Prostate gland (tissue), 2 donors: Measurements from ENCODE around the gene BDKRB2. TPM values are rescaled to one million over a fixed set of nuclear protein-coding genes. Genes with fewer than 3 reads are reported as not detected.

ENCODE experiments used
- DNase-seq: peaks from one replicate; pipeline ENCODE4 v3.0.0-alpha.2; 2019; ENCODE audit warnings: low spot score
- H3K27ac ChIP-seq, 2 donors: fragments of 200-600 bp; sonication (generic); 2 replicates each; pipeline ENCODE4 v1.5.1; 2017 to 2019
- H3K27me3 ChIP-seq: fragments of 200-600 bp; sonication (generic); replicated peaks from 2 replicates; pipeline ENCODE4 v1.5.1; 2019; ENCODE audit not compliant: insufficient read depth
- H3K36me3 ChIP-seq, 2 donors: fragments of 200-600 bp; sonication (generic); 1 replicate in 1 of 2; 2 replicates in 1 of 2; pipeline versions ENCODE4 v1.5.1 to v1.8.1; 2017 to 2019
- H3K4me1 ChIP-seq: fragments of 200-600 bp; sonication (generic); replicated peaks from 2 replicates; pipeline ENCODE4 v1.5.1; 2019
- H3K4me3 ChIP-seq, 2 donors: fragments of 200-600 bp; sonication (generic); 2 replicates each; pipeline ENCODE4 v1.5.1; 2017 to 2019
- H3K9me3 ChIP-seq: fragments of 200-600 bp; sonication (generic); 2 replicates; pipeline ENCODE4 v1.5.1; 2017
- POLR2A ChIP-seq: fragments of 450-650 bp; IDR thresholded peaks from one replicate; pipeline ENCODE4 v1.6.1; 2016; ENCODE audit warnings: antibody characterized with exemption, mild to moderate bottlenecking
- POLR2AphosphoS5 ChIP-seq: sonication (generic); formaldehyde crosslinking; IDR thresholded peaks from one replicate; pipeline ENCODE4 v1.6.1; 2017; ENCODE audit warnings: antibody characterized with exemption
- WGBS: methylation state at CpG from one replicate; pipeline ENCODE4 v1.1.5; 2018; 5-methylcytosine and 5-hydroxymethylcytosine counted together
- intact Hi-C: fragments of 100-400 bp; cut with DNase I; formaldehyde crosslinking; loops from one replicate; pipeline ENCODE4 v1.14.2; 2022
- total RNA-seq, 2 donors: library from RNA; depleted of rRNA; stranded (reverse); fragments of >200 nt; gene quantifications; one replicate each; pipeline ENCODE4 v1.1.0, GENCODE V29; 2016
- TF ChIP-seq, protein P1 (sequence below), 4 experiments: fragments of 200-600 bp in 2 of 4; fragments of 450-650 bp in 2 of 4; sonication (generic) in 2 of 4; IDR thresholded peaks; 1 replicate in 3 of 4; 2 replicates in 1 of 4; pipeline ENCODE4 v1.5.1; 2016 to 2019; ENCODE audit warnings: antibody characterized with exemption in 4 of 4, mild to moderate bottlenecking in 2 of 4, moderate library complexity in 2 of 4

The BDKRB2 gene
- total RNA-seq, 2 donors from 2014 or later: 0.97 to 1.2 TPM

DNA sequence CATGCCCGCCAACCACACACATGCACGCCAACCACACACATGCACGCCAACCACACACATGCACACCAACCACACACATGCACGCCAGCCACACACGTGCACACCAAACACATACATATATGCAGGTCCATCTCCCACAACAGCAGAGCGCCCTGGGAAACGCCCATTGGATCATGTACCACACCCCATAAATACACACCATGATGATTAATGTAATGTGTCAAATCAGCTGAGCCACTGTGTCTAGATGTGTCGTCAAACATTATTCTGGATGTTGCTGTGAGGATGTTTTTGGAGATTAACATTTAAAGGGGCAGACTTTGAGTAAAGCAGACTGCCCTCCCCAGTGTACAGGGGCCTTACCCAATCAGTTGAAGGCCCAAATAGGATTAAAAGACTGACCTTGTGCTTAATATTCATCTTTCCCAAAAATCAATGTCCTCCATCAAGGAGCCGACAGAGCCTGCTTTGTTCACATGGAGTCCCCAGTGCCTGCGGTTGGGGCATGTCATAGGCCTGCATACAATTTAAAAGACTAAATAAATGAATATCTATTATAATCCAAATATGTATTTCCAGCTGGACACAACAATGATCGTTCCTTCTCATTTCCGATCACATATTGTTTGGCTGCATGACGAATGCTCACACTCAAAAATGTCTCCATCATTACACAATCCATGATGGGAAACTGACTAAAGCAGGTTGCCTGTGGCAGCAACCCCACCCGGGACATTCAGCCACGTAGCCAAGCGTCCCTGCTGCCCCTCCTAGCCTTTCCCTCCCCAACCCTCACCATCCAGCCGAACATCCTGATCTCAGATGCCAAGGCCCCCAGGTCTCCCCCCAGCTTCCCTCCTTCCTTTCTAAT, 23.2 kb upstream of the BDKRB2 start:
- Histone ChIP-seq H3K27ac (no peak overlapping the region), H3K36me3 (no peaks in the 10 kb centered on the region), H3K27me3 (peaks cover 2% of the 10 kb centered on the region), H3K4me3 (no peak overlapping the region), H3K9me3 (no peaks in the 10 kb centered on the region), H3K4me1 (no peaks in the 10 kb centered on the region)
- TF ChIP-seq, protein P1, sequence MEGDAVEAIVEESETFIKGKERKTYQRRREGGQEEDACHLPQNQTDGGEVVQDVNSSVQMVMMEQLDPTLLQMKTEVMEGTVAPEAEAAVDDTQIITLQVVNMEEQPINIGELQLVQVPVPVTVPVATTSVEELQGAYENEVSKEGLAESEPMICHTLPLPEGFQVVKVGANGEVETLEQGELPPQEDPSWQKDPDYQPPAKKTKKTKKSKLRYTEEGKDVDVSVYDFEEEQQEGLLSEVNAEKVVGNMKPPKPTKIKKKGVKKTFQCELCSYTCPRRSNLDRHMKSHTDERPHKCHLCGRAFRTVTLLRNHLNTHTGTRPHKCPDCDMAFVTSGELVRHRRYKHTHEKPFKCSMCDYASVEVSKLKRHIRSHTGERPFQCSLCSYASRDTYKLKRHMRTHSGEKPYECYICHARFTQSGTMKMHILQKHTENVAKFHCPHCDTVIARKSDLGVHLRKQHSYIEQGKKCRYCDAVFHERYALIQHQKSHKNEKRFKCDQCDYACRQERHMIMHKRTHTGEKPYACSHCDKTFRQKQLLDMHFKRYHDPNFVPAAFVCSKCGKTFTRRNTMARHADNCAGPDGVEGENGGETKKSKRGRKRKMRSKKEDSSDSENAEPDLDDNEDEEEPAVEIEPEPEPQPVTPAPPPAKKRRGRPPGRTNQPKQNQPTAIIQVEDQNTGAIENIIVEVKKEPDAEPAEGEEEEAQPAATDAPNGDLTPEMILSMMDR (IDR thresholded peaks at IDR 0.05): no peak
- TF ChIP-seq POLR2AphosphoS5: no peak
- no peak for TF ChIP-seq POLR2A
- 89% methylated on average over 17 of the region's 17 CpGs for WGBS
- intact Hi-C loops: no loop called here
- DNase-seq: no peak

DNA sequence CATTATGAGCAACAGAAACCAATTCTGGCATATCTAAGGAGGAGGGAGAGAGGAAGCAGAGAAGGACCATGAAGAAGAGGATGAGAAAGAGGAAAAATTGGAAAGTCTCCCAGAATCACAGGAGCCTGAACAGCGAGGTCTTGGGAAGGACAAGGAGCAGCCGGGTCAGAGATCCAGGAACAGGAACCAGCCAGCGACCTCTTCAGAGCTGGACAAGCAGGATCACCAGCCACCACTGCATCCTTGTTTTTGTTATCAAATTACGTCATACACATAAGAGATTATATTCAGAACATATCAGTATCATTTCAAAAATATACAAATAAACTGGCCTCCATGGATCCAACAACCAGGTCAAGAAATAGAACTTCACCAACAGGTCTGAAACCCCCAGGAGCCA, 22.1 kb upstream of the BDKRB2 start:
- intact Hi-C loops: no loop called here
- Histone ChIP-seq H3K27me3 (peaks cover 2% of the 10 kb centered on the region), H3K9me3 (no peaks in the 10 kb centered on the region), H3K36me3 (no peaks in the 10 kb centered on the region), H3K27ac (no peak overlapping the region), H3K4me3 (no peak overlapping the region), H3K4me1 (no peaks in the 10 kb centered on the region)
- TF ChIP-seq POLR2A (no peak), POLR2AphosphoS5 (no peak)
- TF ChIP-seq, protein P1 (IDR thresholded peaks at IDR 0.05): no peak
- 79% methylated on average over 4 of the region's 4 CpGs for WGBS
- no peak for DNase-seq

DNA sequence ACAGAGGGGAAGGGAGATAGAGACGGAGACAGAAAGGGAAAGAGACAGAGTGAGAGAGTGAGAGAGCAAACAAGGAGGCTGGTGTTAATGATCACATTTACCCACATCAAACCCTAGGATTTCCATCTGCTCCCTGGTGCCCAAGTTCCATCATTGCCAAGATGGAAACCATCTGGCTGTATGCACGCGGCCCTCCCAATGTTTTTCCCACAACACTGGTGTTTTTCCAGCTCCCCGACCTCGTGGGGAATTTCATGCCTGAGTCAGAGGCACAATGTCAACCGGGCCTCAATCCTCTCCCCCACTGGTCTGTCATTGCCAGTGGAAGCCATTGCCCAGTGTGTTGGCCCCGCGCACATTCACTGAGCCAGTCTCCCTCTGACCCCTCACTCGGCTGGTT, 19.9 kb upstream of the BDKRB2 start:
- DNase-seq: no peak
- WGBS: 69% methylated on average over 9 of the region's 9 CpGs
- Histone ChIP-seq H3K36me3 (no peaks in the 10 kb centered on the region), H3K4me3 (no peak overlapping the region), H3K27ac (no peak overlapping the region), H3K4me1 (no peaks in the 10 kb centered on the region), H3K27me3 (peaks cover 2% of the 10 kb centered on the region), H3K9me3 (no peaks in the 10 kb centered on the region)
- no peak for TF ChIP-seq POLR2AphosphoS5
- intact Hi-C loops: no loop called here

DNA sequence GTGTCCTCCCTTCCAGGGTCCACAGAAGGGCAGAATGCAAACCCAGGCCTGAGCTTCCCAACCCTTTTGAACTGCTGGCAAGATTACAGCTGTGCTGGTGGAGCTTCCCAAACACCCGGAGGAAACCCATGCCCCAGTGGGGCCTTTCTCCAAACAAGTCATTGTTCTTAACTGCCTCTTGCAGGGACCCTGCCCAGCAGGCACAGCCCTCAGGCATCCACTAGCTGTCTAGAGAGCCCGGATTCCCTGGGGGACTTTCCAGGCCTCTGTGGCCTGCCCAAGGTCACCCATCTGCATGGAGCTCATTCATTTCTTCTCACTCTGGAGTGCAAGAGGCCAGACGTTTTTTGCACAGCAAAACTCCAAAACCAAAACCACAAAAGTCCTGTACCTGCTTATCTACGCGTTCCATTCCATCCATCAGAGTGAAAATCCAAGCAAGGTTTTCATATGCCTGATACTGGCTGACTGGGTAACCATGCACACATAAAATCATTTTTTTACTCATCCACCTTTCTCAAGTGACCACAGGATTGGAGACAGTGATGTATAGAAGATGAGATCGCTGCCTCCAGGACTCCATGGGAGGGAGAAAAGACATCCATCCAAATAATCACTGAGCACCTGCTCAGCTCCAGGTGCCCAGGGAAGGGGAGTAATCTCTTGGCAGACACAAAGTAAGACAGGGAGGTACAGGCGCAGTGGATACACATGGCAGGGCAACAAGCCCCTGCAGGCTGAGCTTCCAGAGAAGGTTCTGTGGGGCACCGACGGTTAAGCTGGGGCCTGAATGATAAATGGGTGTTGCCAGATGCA, 17.2 kb upstream of the BDKRB2 start:
- Histone ChIP-seq H3K4me1 (no peaks in the 10 kb centered on the region), H3K9me3 (no peaks in the 10 kb centered on the region), H3K27ac (no peak overlapping the region), H3K4me3 (no peak overlapping the region), H3K36me3 (no peaks in the 10 kb centered on the region), H3K27me3 (peaks cover 2% of the 10 kb centered on the region)
- WGBS: 66% methylated on average over 9 of the region's 9 CpGs
- intact Hi-C loops: no loop called here
- DNase-seq: no peak
- no peak for TF ChIP-seq POLR2AphosphoS5
- no peak for TF ChIP-seq POLR2A
- TF ChIP-seq, protein P1 (IDR thresholded peaks at IDR 0.05): no peak

DNA sequence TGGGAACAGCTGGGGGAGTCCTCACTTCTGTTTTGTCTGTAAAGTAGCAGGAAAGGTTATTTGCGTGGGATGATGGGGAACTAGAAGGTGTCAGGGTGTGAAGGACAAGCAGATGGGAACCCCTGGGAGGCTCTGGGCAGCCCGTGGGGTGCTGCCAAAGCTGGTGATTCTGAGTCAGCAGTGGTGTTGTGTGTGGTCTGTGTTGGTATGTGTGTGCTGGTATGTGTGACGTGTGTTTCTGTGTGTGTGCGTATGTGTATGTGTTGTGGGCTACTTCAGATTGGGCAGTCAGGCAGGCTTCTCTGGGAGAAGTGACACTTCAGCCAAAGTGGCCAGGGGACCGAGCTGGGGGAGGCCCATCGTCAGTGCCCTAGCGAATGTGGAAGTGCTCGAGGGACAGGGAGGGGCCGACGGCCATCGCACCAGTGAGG, 15.3 kb upstream of the BDKRB2 start:
- no peak overlapping the region for H3K27ac ChIP-seq
- no peak overlapping the region for H3K4me3 ChIP-seq
- no peak for DNase-seq
- WGBS: 62% methylated on average over 11 of the region's 11 CpGs
- peaks cover 2% of the 10 kb centered on the region for H3K27me3 ChIP-seq
- TF ChIP-seq POLR2AphosphoS5: no peak
- TF ChIP-seq, protein P1 (IDR thresholded peaks at IDR 0.05): no peak
- TF ChIP-seq POLR2A: no peak
- intact Hi-C loops: no loop called here
- no peaks in the 10 kb centered on the region for H3K36me3 ChIP-seq
- no peaks in the 10 kb centered on the region for H3K9me3 ChIP-seq
- H3K4me1 ChIP-seq: no peaks in the 10 kb centered on the region
